ENCODE data around the gene PCYT2.

Gene PCYT2

DNA sequence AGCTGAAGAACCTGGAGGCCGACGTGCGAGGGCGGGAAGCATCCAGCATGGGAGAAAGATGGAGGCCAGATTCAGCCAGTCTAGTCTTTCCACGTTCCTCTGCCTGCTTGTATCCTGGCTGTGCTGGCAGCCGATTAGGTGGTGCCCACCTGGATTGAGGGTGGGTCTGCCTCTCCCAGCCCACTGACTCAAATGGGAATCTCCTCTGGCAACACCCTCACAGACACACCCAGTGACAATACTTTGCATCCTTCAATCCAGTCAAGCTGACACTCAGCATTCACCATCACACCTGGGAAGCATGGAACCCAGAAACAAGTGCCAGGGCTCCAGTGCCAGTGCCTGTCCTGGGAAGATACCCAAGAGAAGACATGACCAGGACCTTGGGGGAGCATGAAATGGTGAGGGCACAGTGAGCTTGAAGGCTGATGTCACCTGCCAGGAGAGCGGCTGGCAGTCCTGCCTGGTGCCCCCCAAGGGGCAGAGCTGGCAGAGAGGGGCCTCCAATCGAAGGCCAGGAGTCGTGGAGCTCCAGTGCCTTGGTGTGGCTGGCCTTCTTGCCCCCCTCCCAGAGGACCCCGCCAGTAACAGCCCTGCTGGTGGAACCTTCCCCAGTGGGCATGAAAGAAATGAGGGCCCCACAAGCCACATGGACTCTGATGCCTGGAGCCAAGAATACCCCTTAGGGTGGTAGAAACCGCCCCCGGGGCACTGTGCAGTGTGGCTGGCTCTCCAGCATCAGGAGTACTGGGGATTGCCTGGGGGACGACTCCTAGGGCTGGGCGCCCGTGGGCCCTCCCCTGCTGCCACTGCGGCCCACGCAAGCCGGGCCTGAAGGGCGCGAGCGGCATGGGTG is 9.8 kb downstream of the PCYT2 start:
- DNase-seq (ENCODE audit: low read depth) = no peak

GRCh38 chr17:81900181-81900820 is 10.9 kb downstream of the PCYT2 start:
- no peak for DNase-seq (ENCODE audit: low read depth)

DNA sequence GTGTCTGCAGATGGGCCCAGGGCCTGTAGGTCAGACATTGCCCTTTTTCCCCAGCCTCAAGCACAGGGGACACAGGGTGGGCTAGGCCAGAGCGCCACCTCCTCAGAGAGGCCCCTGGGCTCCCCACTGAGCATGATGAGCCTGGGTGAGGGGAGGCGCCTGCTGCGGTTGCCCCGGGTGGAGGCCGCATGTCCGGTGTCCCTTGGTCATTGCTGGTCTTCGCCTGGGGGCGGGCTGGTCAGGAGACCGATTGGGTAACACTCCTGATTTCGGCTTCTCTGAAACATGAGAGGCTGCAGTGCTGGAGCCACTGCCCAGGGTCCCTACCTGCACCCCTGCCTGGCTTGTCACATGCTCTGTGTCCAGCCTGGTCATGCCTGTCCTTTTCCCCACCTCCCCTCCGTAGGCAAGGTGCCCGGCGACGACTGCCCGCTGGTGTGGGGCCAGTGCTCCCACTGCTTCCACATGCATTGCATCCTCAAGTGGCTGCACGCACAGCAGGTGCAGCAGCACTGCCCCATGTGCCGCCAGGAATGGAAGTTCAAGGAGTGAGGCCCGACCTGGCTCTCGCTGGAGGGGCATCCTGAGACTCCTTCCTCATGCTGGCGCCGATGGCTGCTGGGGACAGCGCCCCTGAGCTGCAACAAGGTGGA is 11.6 kb downstream of the PCYT2 start:
- no peak for DNase-seq (ENCODE audit: low read depth)

GRCh38 chr17:81898885-81899284 is 12.3 kb downstream of the PCYT2 start:
- DNase-seq (ENCODE audit: low read depth) = no peak

DNA sequence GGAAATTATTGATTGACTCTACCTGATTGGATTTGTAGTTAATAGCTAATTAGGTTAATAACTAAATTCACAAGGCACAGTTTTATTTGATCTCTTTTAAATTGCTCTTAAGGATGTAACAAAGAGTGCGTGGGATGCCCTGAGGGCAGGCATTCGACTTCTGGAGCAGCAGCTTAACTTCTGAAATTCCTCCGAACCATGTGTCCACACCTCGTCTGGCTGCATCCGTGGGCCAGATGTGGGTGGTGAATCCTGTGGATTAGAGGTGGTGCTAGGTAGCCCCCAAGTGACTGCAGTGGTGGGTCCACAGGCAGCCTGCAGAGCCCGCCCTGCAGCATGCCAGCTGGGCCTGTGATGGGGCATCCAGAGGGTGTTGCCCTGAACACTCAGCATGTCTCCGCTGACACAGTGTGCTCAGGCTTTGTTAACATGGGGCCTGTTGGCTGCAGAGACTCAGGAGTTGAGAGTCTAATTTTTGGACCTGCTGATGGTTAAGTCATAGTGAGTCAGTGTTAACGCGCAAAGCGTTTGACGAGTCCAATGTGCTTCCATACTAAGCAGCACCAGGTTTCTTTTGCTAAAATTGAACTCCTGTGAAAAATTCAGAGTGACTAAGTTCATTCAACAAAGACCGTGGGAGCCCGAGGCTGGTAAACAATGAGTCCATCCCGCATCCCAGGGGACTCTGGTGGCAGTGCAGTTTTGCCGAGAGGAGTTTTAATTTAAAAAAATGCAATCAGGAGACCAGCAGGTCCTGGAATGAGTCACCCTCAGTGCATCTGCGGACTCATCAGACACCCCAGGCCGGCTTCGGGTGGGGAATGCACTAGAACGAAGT is 13.0 kb downstream of the PCYT2 start:
- no peak for DNase-seq (ENCODE audit: low read depth)

- DNase-seq (ENCODE audit: low read depth) = no peak
These were observed 15.8 kb downstream of the PCYT2 start for GRCh38 chr17:81895400-81895799.

DNA sequence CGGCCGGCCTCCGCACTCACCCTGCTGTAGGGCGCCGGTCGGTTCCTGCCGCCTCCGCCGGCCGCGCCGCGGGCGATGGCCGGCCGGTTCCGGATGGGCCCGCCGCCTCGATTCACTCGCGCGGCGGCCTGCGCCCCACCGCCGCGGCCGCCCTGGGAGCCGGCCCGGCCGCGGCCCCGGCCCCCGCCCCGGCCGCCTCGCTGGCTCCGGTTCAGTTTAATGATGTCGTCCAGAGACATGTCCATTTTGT is 20.0 kb downstream of the PCYT2 start:
- no peak for DNase-seq (ENCODE audit: low read depth)

DNA sequence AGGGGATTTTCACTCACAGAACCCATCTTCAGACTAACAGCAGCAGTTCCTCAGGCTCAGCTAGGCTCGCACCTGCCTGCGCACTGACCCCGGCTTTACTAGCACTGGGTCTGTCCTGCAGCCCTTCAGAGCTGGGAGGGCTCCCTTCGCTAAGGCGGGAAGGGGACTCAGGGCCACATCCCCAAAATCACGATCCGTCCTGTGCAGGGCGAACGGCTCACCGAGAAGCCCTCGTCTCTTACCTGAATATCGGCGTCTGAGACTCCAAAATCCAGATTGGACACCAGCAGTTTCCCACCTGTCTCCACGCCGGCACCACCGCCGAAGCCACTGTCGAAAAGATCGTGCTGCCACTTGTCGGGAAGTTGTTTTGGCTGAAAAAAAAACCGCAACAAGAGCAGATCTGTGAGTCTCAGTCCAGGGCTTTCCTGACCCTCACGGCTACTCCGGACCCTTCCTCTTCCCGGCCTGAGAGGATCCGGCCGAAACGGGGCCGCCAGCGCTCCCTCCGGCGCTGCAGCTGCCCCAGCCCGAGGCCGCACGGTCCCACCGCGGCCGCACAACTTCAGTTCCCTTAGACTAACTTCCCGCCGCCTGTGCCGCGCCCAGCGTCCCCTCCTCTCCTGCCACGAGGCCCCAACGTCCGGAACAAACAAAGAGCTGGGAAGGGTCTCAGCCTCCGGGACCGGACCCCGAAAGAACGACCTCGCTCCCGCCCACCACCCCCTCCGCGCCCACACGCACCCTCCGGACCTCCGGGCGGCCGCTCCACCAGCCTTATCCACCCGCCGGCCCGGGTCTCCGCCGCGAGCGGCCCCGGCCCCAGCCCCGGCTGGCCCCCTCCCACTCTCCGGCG is 20.5 kb downstream of the PCYT2 start:
- no peak for DNase-seq (ENCODE audit: low read depth)

GRCh38 chr17:81889602-81890001 is 21.6 kb downstream of the PCYT2 start:
- DNase-seq (ENCODE audit: low read depth) = no peak

DNA sequence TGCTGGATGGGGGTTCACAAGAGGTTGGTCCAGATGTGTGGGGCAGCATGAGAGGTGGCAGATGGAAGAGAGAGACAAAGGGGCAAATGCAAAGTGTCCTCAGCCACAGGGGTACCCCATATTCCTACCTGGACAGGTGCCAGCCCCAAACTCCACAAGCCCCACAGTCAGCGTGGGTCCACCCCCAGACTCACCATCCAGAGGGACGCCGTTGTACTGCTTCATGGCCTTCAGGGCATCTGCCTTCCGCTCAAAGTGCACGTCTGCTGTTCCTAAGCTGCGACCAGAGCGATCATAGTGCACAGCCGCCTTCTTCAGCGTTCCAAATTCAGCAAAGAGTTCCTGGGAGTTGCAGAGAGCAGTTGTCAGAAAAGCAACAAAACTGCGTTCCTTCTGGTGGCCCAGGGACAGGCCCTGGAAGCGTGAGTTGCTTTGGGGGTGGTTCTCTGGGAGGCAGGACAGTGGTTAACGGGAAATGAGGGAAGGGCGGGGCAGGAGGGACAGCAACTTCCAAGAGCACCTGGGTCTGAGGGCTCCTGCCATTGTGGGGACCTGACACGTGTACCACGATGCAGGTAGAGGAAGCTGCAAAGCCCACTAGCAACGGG is 22.1 kb downstream of the PCYT2 start:
- no peak for DNase-seq (ENCODE audit: low read depth)

DNA sequence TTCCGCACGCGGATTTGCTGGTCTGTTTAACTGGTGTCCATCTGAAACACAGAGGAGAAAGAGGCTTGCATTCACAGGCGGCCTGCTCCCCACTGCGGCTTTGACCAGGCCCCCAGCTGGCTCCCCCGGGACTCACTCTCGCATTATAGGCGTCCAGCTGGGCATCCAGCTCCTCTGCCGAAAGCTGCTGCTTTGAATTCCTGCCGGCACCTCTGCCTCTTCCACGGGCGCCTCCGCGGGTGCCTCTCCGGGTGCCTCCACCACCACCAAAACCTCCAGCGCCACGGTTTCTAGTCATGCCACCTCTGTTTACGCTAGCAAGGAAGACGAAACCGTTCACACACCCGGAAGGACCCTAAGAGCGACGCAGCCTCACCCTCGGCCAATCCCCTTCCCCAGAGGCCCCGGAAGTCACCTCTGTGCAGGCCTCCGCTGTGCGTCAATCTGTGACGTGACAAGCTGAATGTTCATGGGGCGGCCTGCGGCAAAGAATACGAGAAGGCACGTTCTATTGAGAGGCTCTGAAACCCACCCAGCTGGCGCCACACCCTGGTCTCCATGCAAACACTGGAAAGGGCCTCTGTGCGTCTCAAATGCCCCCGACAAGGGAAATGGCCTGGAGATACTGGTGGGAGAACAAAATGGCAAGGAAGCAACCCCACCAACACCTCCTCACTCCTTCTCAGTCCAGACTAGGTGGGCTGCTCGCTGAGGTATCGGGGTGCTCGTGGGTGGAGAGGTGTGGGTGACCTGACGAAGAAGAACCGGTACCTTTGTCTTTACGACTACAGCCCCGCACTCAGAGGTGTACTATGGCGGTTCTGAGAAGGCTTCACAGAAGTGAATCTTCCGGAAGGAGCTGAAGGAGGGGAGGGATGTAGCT is 22.9 kb downstream of the PCYT2 start:
- no peak for DNase-seq (ENCODE audit: low read depth)

GRCh38 chr17:81885869-81886548 is 25.2 kb downstream of the PCYT2 start:
- no peak for DNase-seq (ENCODE audit: low read depth)

DNA sequence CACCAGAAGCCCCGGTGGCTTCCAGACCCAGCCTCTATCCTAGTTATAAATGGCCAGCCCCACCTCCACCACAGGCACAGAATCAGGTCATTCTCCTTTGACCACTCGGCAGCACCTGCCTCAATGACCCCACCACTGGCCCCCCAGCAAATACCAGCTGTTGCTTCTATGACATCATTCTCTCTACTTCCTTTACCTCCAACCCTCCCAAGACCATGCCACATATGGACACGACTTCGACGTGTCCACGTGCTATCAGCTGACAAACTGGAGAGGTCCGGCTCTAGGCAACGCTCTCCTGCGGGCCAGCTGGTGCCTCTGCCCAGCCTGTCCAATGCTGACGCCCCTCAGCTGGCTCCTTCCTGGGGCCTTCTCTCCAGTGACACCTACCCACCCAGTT is 25.7 kb downstream of the PCYT2 start:
- DNase-seq (ENCODE audit: low read depth) = no peak

GRCh38 chr17:81884968-81885367 is 26.2 kb downstream of the PCYT2 start:
- no peak for DNase-seq (ENCODE audit: low read depth)

- no peak for DNase-seq (ENCODE audit: low read depth)
These were observed 26.7 kb downstream of the PCYT2 start for GRCh38 chr17:81884520-81884919.

- no peak for DNase-seq (ENCODE audit: low read depth)
These were observed 32.1 kb downstream of the PCYT2 start for GRCh38 chr17:81879121-81879520.

- DNase-seq (ENCODE audit: low read depth) = no peak
These were observed 32.9 kb downstream of the PCYT2 start for GRCh38 chr17:81878294-81878693.

DNA sequence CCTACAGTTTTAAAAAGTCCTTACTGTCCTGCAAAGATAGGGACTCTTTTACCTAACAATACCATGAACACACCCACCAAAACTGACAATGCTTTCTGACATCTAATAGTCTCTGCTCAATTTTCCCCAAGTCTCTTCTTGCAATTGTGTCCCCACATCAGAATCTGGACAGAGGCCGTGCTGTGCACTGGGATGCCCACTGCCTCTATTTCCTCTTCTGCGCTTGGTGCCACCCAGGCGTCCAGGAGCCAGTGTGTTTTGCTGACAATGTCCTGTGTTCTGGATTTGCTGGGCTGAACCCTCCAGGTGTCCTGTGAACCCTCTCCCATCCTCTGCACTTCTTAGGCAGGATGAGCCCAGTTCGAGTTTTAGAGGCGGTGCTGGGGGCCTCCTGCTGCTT is 33.6 kb downstream of the PCYT2 start:
- no peak for DNase-seq (ENCODE audit: low read depth)
